HG03469 (cell line): Measurements from ENCODE around the gene RNF208.
A peak's percentile ranks its signal among the peaks of the same experiment; 100 is the strongest.

ENCODE experiments used
- ATAC-seq: cut with Tn5 transposase; IDR thresholded peaks from one replicate; pipeline ENCODE4 v1.9.1; 2021; ENCODE audit warnings: mild to moderate bottlenecking, moderate library complexity, moderate number of reproducible peaks; ENCODE audit not compliant: unreplicated experiment

RNF208 gene

GRCh38 chr9:137193771-137194170, 28.3 kb downstream of the RNF208 start:
- no peak for ATAC-seq

DNA sequence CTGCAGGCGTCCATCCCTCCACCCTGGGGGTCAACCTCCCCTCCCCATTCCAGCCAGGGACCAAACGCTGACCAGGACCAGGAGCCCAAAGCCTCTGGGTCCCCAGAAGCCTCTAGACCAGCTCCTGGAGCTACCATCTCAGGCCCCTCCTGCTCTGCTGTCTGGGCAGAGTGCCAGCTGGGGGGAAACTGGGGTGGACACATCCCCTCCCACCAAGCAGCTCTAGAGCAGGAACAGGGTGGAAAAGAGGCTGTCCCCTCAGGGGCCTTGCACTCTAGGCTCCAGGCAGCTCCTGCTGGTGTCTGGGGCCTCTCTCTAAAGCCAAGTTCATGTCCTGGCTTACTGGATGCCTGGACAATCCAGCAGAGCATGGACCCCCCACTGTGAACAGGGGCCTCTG, 29.2 kb downstream of the RNF208 start:
- ATAC-seq, result no peak

DNA sequence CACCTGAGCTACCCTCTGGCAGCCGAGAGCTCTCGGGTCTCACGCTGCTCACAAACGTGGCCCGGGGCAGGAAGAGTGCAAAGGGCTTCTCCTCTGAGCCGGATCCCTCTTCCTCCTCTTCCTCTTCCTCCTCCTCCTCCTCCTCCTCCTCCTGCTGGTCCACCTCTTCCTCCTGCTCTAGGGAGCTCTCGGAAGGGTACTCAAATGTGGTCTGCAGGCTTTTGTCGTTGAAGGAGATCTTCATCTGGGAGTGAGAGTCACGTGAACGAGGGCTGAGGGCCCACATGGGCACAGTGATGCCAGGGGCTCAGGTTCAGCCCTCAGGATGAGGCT, 29.6 kb downstream of the RNF208 start:
- ATAC-seq, result no peak

GRCh38 chr9:137191691-137192447, 30.2 kb downstream of the RNF208 start:
- ATAC-seq, result no peak

DNA sequence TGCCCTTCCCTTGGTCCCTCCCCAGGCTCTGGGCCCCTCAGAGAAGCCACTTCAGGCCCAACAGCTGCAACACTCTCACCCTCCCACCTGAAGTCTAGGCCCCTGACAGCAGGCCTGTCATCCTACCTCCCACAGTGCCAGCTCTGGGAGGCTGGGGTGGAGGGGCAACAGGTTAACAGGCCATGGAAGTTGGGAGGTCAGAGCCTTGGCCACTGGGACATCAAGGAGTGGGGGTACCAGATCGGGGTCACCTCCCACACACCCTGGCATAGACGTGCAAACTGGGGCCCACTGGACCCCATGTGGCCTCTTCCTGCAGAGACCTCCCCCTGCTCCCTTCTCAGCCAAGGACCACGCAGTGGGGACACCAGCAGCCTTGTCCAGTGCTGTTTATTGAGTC, 30.8 kb downstream of the RNF208 start:
- ATAC-seq, result no peak

DNA sequence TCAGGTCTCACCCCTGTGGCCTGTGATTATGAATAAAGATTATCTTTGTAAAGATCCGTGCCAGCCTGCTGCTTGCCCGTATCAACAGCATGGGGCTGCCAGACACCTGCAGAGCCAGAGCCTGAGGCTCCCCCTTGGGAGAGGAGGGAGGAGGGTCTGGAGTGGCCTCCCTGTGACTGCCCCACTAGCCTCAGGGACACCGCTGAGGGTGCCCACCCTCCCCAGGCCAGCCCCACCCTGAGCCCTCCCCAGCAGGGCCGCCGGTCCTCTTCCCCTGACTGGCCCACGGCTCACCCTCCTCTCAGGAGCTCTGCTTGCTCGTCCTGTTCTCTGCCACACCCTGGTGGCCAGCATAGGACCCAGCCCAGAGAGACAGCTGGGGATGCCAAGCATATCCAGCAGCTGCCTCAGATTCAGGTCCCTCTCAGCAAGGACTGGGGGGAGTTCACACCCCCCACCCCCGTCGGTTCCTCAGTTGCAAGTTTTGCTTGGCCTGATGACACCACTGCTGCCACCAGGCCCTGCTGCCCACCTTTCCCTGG, 31.7 kb downstream of the RNF208 start:
- ATAC-seq, result no peak

DNA sequence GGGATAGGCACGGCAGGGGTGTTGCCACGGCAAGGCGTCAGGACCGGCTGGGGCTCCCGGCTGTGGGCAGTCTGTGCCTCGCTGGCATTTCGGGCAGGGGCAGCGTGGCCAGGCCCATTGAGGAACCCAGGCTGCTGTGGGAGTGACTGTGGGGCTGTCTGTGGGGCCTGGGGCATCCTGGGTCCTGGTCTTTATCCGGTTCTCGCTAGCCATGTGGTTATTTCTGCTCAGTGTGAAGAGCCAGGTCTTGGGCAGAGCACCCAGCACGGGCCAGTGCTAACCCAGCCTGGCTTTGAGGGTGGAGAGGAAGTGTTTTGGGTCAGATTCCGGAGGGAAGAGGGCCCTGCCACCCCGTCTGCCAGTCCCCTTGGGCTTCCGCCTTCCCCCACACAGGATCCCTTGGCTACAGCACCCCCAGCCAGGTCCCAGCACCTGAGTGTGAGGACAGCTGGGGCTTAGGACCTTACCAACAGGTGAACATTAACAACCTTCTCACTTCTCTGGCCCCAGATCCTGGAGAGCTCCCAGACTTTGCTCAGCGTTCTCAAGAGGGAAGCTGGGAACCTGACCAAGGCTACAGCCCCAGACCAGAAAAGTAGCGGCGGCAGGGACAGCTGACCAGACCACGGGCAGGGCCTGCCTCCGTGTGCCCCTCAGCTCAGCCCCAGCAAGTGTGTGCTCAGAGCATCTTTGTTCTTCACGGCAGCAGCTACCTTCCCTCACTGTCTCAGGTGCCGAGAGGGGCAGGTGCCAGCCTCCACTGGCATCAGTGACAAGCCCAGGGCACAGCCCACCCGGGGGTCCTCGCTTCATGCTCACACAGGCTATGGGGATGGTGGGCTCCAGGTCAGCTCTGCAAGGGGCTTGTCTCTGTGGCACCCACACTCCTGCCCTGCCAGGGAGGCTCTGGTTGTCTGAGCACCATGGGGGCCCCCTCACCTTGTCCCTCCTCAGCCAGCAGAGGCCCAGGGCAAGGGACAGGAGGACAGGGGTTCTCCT, 32.4 kb downstream of the RNF208 start:
- ATAC-seq, result peak; percentile 8

GRCh38 chr9:137188490-137189296, 33.3 kb downstream of the RNF208 start, which contains the start of the genes ANAPC2 and SSNA1:
TSS of gene ANAPC2 (minus strand) at chr9:137188560. CDS start at chr9:137188532, 28 bp downstream.
TSS of gene SSNA1 (plus strand) at chr9:137188676. CDS start at chr9:137188727, 51 bp downstream.
- ATAC-seq, result peak; percentile 59

DNA sequence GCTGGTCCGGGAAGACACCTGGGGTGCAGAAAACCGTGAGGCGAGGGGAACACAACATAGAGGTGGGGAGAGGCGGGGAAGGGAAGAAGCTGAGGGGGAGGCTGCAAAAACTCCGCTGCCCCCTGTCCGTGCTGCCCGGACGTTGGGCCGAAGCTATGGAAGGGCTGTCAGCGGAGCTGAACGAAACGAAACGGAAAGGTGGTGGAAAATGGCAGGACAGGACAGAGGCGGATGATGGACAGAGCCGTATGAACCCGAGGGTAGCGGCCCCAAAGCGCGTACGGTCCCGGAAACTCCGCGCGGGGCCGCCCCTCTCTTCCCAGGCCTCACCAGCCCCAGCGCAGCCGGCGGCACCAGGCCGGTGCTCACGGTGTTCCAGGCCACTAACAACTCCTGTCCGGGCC, 34.0 kb downstream of the RNF208 start:
- ATAC-seq, result no peak

- no peak for ATAC-seq
These were observed 34.7 kb downstream of the RNF208 start for GRCh38 chr9:137187386-137187785.

DNA sequence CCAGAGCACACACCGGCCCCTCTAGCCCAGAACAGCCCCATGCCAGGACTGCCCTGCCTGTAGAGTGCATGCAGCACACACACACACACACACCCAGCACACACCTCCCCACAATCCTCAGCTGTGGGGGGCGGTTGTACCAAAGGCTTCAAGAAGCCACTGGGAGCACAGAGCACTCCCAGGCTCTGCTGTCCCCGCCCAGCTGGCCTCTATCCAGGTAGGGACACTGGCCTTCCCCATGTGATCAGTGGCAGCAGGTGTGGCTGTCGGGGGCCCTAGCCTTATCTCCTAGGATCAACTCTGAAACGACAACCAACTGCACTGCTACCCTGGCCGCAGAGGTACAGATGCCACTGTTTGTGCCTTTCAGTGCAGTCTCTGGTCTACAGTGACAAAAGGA, 35.7 kb downstream of the RNF208 start:
- no peak for ATAC-seq

DNA sequence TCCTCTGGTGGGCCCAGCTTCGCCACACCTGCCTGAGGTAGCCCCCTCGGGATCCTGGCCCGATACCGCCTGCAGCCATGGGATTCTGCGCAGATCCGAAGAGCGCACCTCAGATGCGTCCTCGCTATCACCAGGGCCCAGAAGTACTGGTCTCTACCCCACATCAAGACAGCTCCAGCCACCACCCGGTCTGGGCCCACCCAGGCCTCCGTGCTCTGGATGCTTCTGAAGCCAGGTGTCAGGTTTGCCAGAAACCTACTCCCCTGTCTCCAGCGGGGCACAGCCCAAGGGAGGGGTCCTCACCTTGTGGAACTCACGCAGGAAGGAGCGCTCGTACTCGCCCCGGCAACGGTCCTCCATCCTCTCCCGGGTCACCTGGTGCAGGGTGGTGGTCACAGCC, 36.1 kb downstream of the RNF208 start:
- no peak for ATAC-seq

- ATAC-seq, result no peak
These were observed 37.0 kb downstream of the RNF208 start for GRCh38 chr9:137184881-137185660.

- no peak for ATAC-seq
These were observed 38.0 kb downstream of the RNF208 start for GRCh38 chr9:137183980-137184595.

GRCh38 chr9:137182836-137183235, 39.2 kb downstream of the RNF208 start:
- ATAC-seq, result no peak

GRCh38 chr9:137181680-137182079, 40.4 kb downstream of the RNF208 start:
- ATAC-seq, result no peak

DNA sequence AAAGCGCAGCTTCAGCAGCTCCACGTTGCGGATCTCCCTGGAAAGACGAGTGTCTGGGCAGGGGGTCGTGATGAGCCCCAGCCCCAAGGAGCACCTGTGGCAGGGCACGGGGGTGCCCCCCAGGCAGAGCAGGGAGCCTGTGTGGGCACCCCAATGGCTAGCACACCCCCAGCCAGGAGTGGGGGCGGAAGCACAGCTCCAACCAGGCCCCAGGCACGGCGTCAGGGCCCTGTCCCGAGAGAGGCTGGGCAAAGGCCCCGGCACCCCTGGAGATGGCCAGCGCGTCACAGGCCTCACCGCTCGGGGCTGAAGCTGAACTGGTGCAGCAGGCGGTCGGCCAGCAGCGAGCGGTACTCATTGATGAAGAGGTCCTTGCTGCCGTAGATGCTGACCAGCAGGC, 41.5 kb downstream of the RNF208 start:
- ATAC-seq, result no peak

DNA sequence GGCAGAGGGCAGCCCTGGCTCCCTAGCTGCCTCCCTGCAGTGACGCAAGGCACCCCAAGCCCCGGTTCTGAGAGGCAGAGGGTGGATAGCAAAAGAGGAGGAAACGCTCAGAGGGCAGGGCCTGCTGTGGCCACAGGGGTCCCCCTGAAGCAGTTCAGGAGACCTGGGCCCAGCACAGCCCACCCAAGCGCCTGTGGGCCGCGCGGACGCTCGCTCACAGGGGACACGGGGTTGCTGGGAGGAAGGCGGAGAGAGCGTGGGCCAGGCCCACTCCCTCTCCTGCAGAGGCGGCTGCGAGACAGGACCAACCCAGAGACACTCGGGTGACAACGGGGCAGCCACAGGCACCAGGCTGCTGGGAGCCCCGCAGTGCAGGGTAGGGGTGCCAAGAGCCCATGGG, 42.3 kb downstream of the RNF208 start:
- no peak for ATAC-seq

- no peak for ATAC-seq
These were observed 43.0 kb downstream of the RNF208 start for GRCh38 chr9:137178939-137179630.
